HL-60/S4 treated with phorbol 12-myristate 13-acetate at 8.2 ng/mL for 4 days and 3 days (cell line): Measurements from ENCODE around the gene CAD.
"Not testable (repeated sequence)": the region's sequence is repeated elsewhere in the genome, so short reads cannot be mapped to it uniquely, and the experiment has no call there.

Source experiments
- in situ Hi-C: fragments of 300-500 bp; cut with MboI; formaldehyde crosslinking; loops from 2 replicates; pipeline ENCODE4 v1.15.0; 2022; ENCODE audit warnings: low sequenced_read_pairs

Gene CAD

DNA sequence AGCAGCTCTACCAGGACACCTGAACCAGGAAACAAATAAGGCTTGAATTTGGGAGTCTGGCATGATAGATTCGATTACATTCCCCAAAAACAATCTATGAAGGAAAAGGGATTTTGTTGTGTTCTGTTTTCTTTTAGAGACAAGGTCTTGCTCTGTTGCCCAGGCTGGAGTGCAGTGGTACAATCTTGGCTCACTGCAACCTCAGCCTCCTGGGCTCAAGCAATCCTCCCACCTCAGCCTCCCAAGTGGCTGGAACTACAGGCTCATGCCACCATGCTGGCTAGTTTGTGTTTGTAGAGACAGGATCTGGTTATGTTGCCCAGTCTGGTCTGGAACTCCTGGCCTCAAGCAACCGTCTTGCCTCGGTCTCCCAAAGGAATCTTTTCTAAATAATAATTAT is 19.1 kb upstream of the CAD start:
- in situ Hi-C loops = not testable (repeated sequence)

DNA sequence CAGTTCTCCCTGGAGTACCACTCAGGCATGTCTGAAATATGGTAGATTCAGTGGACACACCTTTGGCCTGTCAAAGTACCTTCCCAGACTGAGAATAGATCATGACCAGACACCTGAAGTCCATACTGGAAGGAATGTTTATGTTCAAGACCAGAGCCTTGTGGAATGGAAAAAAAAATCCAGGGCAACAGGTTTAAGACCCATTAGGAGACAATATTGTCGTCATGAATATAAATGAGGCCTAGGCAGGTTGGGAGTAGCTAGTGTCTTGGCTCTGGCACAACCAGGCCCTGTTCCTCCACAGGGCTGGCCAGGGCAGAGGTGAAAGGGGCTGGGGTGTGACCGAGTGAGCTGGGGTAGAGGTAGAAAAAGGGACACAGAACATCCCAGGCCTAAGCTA is 18.5 kb upstream of the CAD start:
- in situ Hi-C loops = no loop called here

DNA sequence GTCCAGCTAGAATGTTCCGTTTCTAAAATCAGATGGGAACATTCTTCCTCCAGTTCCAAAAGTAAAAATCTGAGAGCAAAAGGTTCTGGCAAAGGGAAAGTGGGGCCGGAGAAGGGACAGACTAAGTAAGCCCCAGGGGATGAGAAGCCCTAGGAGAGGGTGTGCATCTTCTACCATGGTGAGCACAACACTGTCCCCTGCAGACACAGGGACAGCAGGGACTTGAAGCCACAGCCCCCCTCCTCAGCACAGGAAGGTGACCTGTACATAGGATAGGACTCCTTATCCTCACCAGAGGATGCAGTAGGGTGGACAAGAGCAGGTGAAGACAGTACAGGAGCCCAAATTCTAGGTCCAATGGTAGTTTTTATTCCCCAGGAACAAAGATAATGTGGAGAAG is 17.9 kb upstream of the CAD start:
- in situ Hi-C loops = no loop called here

DNA sequence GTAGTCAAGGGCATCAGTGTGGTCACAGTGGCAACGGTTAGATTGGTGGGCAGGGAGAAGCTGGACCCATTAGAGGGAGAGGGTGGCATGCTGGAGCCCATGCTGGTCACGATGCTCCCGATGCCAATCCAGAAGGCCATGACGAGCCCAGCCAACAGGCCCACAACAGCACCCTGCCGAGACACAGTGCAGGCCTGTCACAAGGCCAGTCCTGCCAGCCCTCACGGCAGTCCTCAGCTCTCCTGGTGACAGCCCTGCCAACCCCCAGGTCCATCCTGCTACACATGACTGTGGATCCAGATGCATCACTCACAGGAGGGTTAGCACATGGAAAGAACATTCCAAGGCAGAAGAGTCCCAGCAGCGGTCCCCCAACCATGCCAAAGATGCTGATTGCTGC is 15.5 kb upstream of the CAD start:
- in situ Hi-C loops = no loop called here

DNA sequence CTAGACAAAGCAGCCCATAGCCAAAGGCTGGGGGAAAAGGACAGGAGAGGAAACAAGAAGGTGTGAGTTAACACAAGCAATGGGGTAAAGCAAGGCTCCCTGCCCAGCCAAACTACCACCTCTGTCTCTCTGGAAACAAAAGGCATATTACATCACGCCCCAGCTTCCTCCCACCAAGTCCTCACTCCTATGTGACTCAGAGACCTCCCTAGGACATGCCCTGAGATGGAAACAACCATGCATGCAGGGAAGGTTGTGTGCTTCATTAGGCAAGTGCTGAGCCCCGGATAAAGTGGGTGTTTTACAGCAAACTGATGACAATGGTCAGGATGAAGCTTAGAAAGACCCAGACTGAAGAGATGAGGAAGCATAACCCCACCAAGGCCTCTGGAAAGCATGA is 14.3 kb upstream of the CAD start:
- in situ Hi-C loops = no loop called here

DNA sequence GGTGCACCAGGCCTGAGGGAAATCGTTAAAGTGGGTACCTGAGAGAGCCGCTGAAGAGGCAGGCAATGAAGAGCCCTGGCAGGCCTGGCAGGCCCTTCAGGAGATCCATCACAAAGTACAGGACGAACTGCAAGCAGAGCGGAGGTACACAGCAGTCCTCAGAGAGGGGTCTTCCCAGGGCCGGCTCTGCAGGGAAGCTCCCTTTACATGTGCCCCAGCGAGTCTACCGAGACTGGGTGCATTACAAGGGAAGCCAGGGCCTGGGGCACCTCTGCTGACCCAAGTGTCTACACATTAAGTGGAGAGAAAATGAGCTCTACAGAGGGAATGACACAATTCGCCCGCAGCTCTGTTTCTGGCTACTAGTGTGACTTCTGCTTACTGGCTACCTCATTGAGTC is 13.4 kb upstream of the CAD start:
- in situ Hi-C loops = no loop called here

DNA sequence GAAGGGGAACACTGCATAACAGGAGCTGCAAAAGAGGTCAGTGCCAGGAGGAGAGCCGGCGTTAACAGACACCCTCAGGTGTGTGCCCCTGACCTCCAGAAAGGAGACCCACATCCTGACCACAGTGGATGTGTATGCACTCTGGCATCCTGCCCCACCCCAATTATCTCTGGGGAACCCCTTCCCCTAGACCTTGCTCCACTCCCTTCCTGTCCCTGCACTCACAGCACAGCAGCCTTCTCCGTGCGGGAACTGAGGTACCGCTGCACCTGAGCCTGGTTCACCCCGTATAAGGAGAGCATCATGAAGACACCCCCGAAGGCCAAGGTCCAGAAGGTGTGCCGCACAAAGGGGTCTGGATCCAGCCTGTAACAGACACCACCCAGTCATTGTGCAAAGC is 12.6 kb upstream of the CAD start:
- in situ Hi-C loops = no loop called here

DNA sequence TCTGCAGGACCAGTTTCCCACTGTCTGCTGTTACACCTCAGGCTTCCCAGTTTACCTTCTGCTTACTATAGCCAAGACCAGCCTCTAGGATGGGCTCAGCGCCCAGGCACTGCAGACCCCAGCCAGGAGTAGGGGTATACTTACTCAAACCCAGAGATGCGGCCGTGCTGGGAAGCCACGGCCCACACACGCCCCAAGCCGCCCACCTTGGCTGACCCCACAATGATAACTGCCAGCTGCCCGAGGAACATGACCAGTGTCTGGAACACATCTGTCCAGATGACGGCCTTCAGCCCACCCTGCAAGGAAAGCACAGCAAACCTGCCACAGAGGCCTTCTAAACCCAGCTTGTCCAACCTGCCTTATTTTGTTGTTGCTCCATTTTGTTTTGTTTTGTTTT is 12.0 kb upstream of the CAD start:
- in situ Hi-C loops = no loop called here

DNA sequence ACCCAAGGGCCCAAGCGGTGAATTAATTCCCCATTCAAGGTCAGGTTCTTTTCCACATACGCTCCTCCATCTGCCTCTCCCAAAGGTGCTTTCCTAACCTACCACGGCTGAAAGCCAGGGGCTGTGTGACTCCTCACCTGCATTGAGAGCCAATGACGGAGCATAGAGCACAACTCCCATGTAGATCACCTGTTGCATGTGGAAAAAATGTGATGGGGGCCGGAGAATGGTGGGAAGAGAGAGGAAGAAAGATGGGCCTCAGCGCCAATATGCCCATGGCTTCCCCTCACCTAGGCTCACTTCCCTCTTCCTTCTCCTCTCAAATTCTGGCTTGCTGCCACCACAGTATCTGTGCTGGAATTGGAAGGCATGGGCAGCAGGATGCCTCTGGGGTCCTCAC is 10.8 kb upstream of the CAD start:
- in situ Hi-C loops = no loop called here

DNA sequence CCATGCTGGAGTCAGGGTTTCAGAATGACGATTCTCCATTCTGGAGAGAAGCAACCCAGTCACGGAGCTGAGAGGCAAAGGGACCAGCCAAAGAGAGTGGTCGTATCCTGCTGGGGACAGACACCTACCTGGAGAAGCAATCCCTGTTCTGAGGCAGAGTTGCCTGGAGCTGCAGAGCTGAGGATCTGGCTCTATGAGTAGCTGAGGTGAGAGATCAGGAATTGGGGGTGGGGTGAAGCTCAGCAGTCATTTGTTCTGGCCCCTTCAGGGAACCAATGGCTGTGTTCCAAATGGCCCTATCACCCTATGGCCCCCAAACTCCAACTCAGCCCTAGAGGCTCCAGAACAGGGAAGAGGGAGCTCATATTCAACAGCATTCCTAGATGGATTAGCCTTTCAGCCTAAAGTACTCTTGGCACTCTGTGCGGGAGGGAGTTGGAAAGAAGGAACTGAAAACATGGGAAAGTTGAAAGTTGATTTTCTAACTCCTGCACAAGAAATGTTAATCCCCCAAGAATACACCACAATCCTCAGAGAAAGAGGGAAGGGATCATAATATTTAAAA is 8.6 kb upstream of the CAD start:
- in situ Hi-C loops = no loop called here

DNA sequence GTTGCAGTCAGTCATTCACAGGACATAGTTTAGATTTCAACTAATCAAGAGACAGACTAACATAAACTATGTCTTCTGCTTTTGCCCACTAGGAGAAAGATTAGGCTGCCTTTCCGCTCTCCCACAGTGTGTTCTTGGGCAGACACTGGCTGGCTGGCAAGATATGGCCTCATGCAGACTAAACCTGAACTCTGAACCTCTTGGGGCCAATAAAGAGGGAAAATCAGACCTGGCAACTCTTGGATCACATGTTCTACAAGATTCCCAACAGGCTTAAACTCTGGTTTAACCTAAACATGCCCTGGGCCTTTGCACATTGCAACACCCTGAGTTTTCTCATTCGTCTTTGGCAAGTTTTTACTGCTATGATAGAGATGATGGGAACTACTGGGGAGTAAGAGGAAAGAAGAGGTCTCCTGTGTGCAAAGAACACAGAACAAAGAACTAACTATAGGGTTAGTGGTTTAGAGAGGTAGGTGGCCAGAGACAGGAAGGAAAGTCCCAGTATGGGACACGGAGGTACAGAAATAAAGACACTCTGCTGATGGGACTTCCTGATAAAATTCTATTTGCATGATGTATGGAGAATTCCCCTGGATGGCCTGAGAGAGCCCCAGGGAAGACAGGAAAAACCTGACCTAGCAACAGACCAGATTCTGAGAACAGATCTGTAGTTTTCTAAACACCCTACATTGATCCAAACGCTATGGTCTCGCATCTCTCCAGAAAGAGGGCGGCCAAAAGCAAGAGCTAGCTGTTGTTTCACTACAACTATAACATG is 7.4 kb upstream of the CAD start:
- in situ Hi-C loops = no loop called here

DNA sequence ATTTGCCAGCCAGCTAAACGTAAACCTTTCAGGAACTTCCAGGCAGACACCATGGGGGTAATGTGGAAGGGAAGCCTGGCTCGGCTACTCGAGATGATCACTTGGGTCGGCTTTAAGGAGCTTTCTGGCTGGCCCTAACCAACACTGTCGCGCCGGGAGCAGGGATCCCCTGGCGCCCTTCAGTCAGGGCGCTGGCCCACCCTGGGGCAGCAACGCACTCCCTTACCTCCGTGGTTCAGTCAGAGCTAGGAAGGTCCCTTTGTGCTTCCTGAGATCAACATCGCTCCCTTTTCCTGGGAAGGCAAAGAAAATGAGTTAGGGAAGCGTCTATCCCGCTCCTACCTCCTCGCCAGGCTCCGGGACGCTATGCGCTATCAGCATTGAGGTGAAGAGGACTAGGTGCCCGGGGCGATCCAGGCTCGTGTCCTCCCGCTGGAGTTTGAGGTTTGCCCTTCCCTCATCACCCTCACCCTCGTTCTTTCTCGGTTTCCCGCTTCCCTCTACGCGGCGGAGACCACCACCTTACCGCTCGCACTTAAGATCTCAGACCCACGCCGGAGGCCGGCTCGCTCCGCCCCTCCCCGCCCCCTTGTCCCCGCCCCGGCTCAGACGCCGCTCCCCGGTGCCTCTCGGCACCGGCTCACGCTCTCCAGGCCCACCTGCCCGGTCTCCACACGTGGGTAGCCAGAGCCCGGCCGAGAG is 5.8 kb upstream of the CAD start:
- in situ Hi-C loops = no loop called here

DNA sequence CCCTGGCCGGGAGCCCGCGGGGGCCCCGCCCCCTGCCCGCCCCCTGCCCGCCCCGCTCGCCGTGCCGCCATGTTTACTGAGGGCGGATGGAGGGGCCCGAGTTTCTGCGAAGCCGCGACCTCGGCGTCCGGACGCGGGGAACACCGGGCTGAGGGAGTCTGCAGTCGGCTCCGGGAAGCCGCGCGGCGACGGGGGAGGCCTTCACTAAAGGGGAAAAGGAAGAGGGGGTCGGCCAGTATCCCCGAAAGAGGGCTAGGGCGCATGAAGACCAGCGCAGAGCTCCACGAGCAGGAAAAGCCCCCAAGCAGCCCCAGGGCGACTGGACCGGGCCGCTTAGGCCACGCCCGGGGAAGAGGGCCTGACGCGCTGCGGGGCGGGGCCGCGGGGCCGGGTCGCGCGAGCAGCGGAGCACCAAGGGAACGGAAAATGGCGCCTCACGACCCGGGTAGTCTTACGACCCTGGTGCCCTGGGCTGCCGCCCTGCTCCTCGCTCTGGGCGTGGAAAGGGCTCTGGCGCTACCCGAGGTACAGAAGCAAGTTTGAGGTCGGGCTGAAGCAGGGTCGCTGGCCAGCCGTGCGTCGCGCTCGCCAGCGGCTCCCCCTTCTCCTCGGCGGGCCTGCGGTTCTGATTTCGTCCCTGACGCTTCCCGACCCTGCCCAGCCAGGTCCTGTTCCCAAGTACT is 5.1 kb upstream of the CAD start, which contains the start of the genes ATRAID and SLC5A6:
Gene ATRAID, plus strand, starts transcription at position 99 of the 683 bp plus-strand sequence. Its CDS starts 328 bp downstream, at position 427.
Gene SLC5A6, minus strand, starts transcription at position 326 of the 683 bp plus-strand sequence. CDS start 4,618 bp downstream, outside the sequence.
- in situ Hi-C loops = no loop called here

DNA sequence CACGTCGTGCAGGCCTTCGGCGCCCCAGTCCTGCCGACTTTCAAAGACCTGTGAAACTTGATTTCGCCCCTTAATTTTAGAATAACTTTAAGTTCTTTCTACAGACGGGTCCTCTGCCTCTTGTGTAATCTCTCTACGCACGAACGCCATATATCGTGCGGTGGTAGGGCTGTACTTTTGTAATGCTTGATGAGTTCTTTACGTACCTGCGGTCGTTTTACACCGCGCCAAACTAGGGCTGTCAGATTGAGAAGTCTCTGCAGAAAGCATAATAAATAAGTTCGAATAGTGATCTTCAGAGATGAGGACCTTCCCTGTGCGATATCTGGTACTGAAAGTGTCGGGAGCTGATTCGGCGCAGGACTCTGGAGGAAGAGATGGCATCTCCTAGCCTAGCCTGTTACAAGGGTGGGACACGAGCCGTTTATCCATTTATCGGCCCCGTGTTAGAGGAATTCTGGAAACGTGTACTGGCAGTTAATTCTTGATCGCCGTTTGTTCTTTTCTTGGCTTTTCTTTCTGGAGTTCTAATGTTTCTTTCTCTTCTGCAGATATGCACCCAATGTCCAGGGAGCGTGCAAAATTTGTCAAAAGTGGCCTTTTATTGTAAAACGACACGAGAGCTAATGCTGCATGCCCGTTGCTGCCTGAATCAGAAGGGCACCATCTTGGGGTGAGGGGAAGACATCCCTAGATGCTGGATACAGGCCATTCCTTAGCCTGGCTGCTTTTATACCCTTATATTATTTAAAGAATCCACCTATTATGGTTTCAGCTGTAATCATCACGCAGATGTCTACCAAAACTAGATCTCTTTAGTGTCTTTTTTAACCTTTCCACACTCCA is 4.3 kb upstream of the CAD start:
- in situ Hi-C loops = no loop called here

DNA sequence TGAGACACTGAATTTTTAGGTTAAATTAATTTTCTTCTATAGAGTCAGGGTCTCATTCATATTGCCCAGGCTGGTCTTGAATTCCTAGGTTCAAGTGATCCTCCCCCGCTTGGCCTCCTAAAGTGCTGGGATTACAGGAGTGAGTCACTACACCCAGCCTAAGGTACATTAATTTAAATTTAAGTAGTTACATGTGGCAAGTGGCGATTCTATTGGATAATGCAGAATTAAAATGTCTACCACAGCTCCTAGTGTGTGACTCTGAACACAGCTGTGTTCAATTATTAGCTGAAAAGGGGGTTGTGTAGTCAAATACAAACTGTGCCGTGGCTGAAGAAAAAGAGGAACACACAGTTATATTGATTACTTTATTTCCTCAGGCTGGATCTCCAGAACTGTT is 2.2 kb upstream of the CAD start:
- in situ Hi-C loops = no loop called here

DNA sequence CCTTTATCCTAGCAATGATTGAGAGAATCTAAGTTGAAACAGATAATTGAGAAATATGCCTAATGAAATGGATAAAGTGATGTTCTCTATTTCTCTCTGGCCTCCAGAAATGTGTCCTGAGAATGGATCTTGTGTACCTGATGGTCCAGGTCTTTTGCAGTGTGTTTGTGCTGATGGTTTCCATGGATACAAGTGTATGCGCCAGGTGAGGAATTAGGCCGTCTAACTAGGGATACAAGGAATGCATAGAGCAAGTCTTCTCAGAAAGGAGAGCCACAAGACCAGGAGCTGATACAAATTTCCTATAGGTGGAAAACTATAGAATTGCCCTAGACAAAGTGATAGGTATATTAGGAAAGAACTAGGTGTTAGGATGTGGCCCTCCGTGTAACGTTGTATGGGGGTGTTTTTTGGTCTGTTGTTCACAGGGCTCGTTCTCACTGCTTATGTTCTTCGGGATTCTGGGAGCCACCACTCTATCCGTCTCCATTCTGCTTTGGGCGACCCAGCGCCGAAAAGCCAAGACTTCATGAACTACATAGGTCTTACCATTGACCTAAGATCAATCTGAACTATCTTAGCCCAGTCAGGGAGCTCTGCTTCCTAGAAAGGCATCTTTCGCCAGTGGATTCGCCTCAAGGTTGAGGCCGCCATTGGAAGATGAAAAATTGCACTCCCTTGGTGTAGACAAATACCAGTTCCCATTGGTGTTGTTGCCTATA is 592 bp upstream of the CAD start:
- in situ Hi-C loops = no loop called here

DNA sequence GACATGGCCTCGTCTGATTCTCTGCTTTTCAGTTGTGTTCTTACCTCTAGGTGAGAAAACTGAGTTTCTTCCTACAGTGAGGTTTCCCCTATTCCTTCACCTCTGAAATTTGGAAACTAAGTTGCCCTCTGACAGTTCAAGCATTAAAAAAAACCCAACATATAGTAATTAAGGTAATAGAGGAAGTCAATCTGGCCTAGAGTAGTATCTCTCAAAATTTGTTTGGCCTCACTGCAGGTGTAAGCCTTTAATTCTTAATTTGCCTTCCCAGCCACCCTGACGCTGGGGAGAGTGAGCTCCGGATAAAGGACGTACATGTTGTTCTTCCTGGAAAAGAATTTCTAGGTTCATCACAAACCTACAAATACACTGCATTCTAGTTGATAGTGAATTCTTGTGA is 1.4 kb downstream of the CAD start:
- in situ Hi-C loops = no loop called here

DNA sequence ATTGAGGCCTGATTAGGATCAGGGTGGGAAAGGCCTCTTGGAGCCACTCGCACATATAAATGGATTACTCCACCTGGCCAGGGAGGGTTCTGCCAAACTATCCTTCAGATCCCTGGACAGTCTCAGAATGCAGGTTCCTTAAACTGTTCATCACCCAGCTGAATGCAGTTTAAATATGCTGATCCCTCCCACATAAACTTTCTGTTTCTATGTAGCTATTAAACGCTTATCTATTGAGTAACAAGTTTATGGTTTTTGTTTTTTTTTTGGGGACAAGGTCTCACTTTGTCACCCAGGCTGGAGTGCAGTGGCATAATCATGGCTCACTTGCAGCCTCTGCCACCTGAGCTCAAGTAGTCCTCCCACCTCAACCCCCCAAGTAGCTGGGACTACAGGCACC is 1.9 kb downstream of the CAD start:
- in situ Hi-C loops = no loop called here

DNA sequence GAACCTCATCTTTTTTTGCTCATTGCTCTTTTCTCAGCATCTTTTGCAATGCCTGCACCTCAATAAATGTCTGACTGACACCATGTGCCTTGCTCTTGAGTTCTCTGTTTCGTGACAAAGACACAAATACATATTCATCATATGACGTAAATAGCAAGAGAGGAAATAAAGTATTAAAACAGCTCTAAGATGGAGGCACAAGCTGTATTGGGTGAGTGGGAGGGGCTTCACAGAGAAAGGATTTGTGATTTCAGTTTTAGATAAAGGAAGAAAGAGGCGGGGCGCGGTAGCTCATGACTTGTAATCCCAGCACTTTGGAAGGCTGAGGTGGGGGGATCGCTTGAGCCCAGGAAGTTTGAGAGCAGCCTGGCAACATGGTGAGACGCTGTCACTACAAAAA is 2.9 kb downstream of the CAD start:
- in situ Hi-C loops = no loop called here

DNA sequence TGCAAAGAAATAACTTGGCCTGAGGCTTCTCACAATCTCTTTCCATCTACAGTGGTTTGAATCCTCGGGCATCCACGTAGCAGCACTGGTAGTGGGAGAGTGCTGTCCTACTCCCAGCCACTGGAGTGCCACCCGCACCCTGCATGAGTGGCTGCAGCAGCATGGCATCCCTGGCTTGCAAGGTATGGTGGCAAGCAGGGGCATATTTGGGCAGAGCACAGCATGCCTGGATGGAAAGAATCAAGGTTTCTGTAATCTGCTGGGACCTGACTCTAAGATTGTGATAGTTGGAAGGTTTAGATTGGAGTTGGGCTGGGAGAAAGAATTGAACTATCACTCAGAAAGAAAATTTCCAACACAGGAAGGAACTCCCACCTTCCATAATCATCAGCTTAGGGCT is 4.0 kb downstream of the CAD start:
- in situ Hi-C loops = no loop called here
